ENCODE results near the gene SLAMF7.

Gene SLAMF7

GRCh38 chr1:160742428-160743127 is 3.5 kb downstream of the SLAMF7 start:
- H3K27me3 ChIP-seq (ENCODE audit: insufficient read depth, insufficient read length) = no peaks in the 10 kb centered on the region
- 0 out of 2 replicates have a peak, but pooled peaks cover 2% of the 10 kb centered on the region for H3K9me3 ChIP-seq (ENCODE audit: insufficient read depth, low read length)
- no peaks in the 10 kb centered on the region for H3K36me3 ChIP-seq (ENCODE audit: insufficient read depth, insufficient read length, low read length)
- DNase-seq (ENCODE audit: low read depth, low spot score) = no peak
- H3K9ac ChIP-seq (ENCODE audit: insufficient read length, low read depth) = no peak overlapping the region
- no peak overlapping the region for H3K4me3 ChIP-seq (ENCODE audit: insufficient read length, low read depth)
- no peaks in the 10 kb centered on the region for H3K4me1 ChIP-seq (ENCODE audit: insufficient read depth, insufficient read length)
- TF ChIP-seq YY1 (IDR thresholded peaks at IDR 0.05; ENCODE audit: insufficient read depth, insufficient read length) (no peak), SUZ12 (IDR thresholded peaks at IDR 0.05; ENCODE audit: extremely low read depth, insufficient read depth, insufficient read length) (no peak), ZNF274 (IDR thresholded peaks at IDR 0.05; ENCODE audit: low read depth, low read length) (no peak)

- Histone ChIP-seq H3K4me3 (ENCODE audit: insufficient read length, low read depth) (no peak overlapping the region), H3K9me3 (ENCODE audit: insufficient read depth, low read length) (no peaks in the 10 kb centered on the region), H3K27me3 (ENCODE audit: insufficient read depth, insufficient read length) (no peaks in the 10 kb centered on the region), H3K36me3 (ENCODE audit: insufficient read depth, insufficient read length, low read length) (no peaks in the 10 kb centered on the region), H3K9ac (ENCODE audit: insufficient read length, low read depth) (no peak overlapping the region), H3K4me1 (ENCODE audit: insufficient read depth, insufficient read length) (no peaks in the 10 kb centered on the region)
- DNase-seq (ENCODE audit: low read depth, low spot score) = no peak
- TF ChIP-seq SUZ12 (IDR thresholded peaks at IDR 0.05; ENCODE audit: extremely low read depth, insufficient read depth, insufficient read length) = no peak
- no peak for TF ChIP-seq ZNF274 (IDR thresholded peaks at IDR 0.05; ENCODE audit: low read depth, low read length)
- no peak for TF ChIP-seq YY1 (IDR thresholded peaks at IDR 0.05; ENCODE audit: insufficient read depth, insufficient read length)
These were observed 4.2 kb downstream of the SLAMF7 start for GRCh38 chr1:160743266-160743665.

GRCh38 chr1:160744199-160744851 is 5.3 kb downstream of the SLAMF7 start:
- no peaks in the 10 kb centered on the region for H3K27me3 ChIP-seq (ENCODE audit: insufficient read depth, insufficient read length)
- H3K9me3 ChIP-seq (ENCODE audit: insufficient read depth, low read length) = no peaks in the 10 kb centered on the region
- H3K36me3 ChIP-seq (ENCODE audit: insufficient read depth, insufficient read length, low read length) = no peaks in the 10 kb centered on the region
- H3K9ac ChIP-seq (ENCODE audit: insufficient read length, low read depth) = no peak overlapping the region
- TF ChIP-seq ZNF274 (IDR thresholded peaks at IDR 0.05; ENCODE audit: low read depth, low read length) (no peak), YY1 (IDR thresholded peaks at IDR 0.05; ENCODE audit: insufficient read depth, insufficient read length) (no peak), SUZ12 (IDR thresholded peaks at IDR 0.05; ENCODE audit: extremely low read depth, insufficient read depth, insufficient read length) (no peak)
- H3K4me3 ChIP-seq (ENCODE audit: insufficient read length, low read depth) = no peak overlapping the region
- H3K4me1 ChIP-seq (ENCODE audit: insufficient read depth, insufficient read length) = no peaks in the 10 kb centered on the region
- no peak for DNase-seq (ENCODE audit: low read depth, low spot score)

- H3K9me3 ChIP-seq (ENCODE audit: insufficient read depth, low read length) = no peaks in the 10 kb centered on the region
- no peak overlapping the region for H3K4me3 ChIP-seq (ENCODE audit: insufficient read length, low read depth)
- no peak overlapping the region for H3K9ac ChIP-seq (ENCODE audit: insufficient read length, low read depth)
- no peaks in the 10 kb centered on the region for H3K4me1 ChIP-seq (ENCODE audit: insufficient read depth, insufficient read length)
- H3K36me3 ChIP-seq (ENCODE audit: insufficient read depth, insufficient read length, low read length) = no peaks in the 10 kb centered on the region
- DNase-seq (ENCODE audit: low read depth, low spot score) = no peak
- H3K27me3 ChIP-seq (ENCODE audit: insufficient read depth, insufficient read length) = no peaks in the 10 kb centered on the region
- TF ChIP-seq SUZ12 (IDR thresholded peaks at IDR 0.05; ENCODE audit: extremely low read depth, insufficient read depth, insufficient read length) = no peak
- TF ChIP-seq YY1 (IDR thresholded peaks at IDR 0.05; ENCODE audit: insufficient read depth, insufficient read length) = no peak
- TF ChIP-seq ZNF274 (IDR thresholded peaks at IDR 0.05; ENCODE audit: low read depth, low read length) = no peak
These were observed 5.9 kb downstream of the SLAMF7 start for GRCh38 chr1:160744852-160745520.

- H3K36me3 ChIP-seq (ENCODE audit: insufficient read depth, insufficient read length, low read length) = no peaks in the 10 kb centered on the region
- no peak for DNase-seq (ENCODE audit: low read depth, low spot score)
- H3K9me3 ChIP-seq (ENCODE audit: insufficient read depth, low read length) = no peaks in the 10 kb centered on the region
- no peak overlapping the region for H3K9ac ChIP-seq (ENCODE audit: insufficient read length, low read depth)
- no peaks in the 10 kb centered on the region for H3K27me3 ChIP-seq (ENCODE audit: insufficient read depth, insufficient read length)
- no peak for TF ChIP-seq SUZ12 (IDR thresholded peaks at IDR 0.05; ENCODE audit: extremely low read depth, insufficient read depth, insufficient read length)
- TF ChIP-seq YY1 (IDR thresholded peaks at IDR 0.05; ENCODE audit: insufficient read depth, insufficient read length) = no peak
- TF ChIP-seq ZNF274 (IDR thresholded peaks at IDR 0.05; ENCODE audit: low read depth, low read length) = no peak
- H3K4me1 ChIP-seq (ENCODE audit: insufficient read depth, insufficient read length) = no peaks in the 10 kb centered on the region
- H3K4me3 ChIP-seq (ENCODE audit: insufficient read length, low read depth) = no peak overlapping the region
These were observed 6.5 kb downstream of the SLAMF7 start for GRCh38 chr1:160745551-160745950.

- Histone ChIP-seq H3K9me3 (ENCODE audit: insufficient read depth, low read length) (no peaks in the 10 kb centered on the region), H3K4me1 (ENCODE audit: insufficient read depth, insufficient read length) (no peaks in the 10 kb centered on the region), H3K36me3 (ENCODE audit: insufficient read depth, insufficient read length, low read length) (no peaks in the 10 kb centered on the region), H3K27me3 (ENCODE audit: insufficient read depth, insufficient read length) (no peaks in the 10 kb centered on the region), H3K4me3 (ENCODE audit: insufficient read length, low read depth) (no peak overlapping the region), H3K9ac (ENCODE audit: insufficient read length, low read depth) (no peak overlapping the region)
- TF ChIP-seq ZNF274 (IDR thresholded peaks at IDR 0.05; ENCODE audit: low read depth, low read length) = no peak
- no peak for TF ChIP-seq SUZ12 (IDR thresholded peaks at IDR 0.05; ENCODE audit: extremely low read depth, insufficient read depth, insufficient read length)
- TF ChIP-seq YY1 (IDR thresholded peaks at IDR 0.05; ENCODE audit: insufficient read depth, insufficient read length) = no peak
- peak; percentile 49 for DNase-seq (ENCODE audit: low read depth, low spot score)
These were observed 7.9 kb downstream of the SLAMF7 start for GRCh38 chr1:160746836-160747500.

Data from NT2/D1 (cell line).